Vagina (tissue), 2 donors: ENCODE results near the gene SDC3.

ENCODE experiments used
- CTCF ChIP-seq, 3 experiments: fragments of 450-650 bp in 2 of 3; fragments of 200-600 bp in 1 of 3; sonication (generic) in 1 of 3; IDR thresholded peaks; one replicate each; pipeline ENCODE4 v1.5.1; 2017 to 2019; ENCODE audit warnings: antibody characterized with exemption in 3 of 3, mild to moderate bottlenecking in 2 of 3, moderate library complexity in 2 of 3
- POLR2A ChIP-seq, 2 donors: fragments of 450-650 bp; IDR thresholded peaks; one replicate each; pipeline ENCODE4 v1.6.1; 2017; ENCODE audit warnings: antibody characterized with exemption in 2 of 2, mild to moderate bottlenecking in 2 of 2, moderate library complexity in 2 of 2
- POLR2AphosphoS5 ChIP-seq, 2 donors: sonication (generic); formaldehyde crosslinking; IDR thresholded peaks; one replicate each; pipeline ENCODE4 v1.9.0; 2017; ENCODE audit warnings: antibody characterized with exemption in 2 of 2, mild to moderate bottlenecking in 2 of 2, low read depth in 1 of 2; ENCODE audit not compliant: insufficient read depth in 1 of 2

- TF ChIP-seq CTCF (IDR thresholded peaks at IDR 0.05) (no peak), POLR2AphosphoS5 (IDR thresholded peaks at IDR 0.05; ENCODE audit: insufficient read depth in 1 of 2, low read depth in 1 of 2) (no peak), POLR2A (IDR thresholded peaks at IDR 0.05) (no peak)
Observed at GRCh38 chr1:30874176-30874575, 34.4 kb downstream of the SDC3 start.
